A673 (cell line): ENCODE measurements around the gene CNTN6. TPM values are rescaled to one million over a fixed set of nuclear protein-coding genes. Genes with fewer than 3 reads are reported as not detected.

ENCODE experiments used
- Bru-seq: library from RNA; stranded (reverse); fragments of 400-500 nt; gene quantifications from one replicate; lab custom pipeline; 2021; lab: Mats Ljungman, UMichigan
- BruChase-seq, 2 experiments: library from RNA; stranded (reverse); fragments of 400-500 nt; gene quantifications; one replicate each; lab custom pipeline; 2021; lab: Mats Ljungman, UMichigan
- BruUV-seq: library from RNA; stranded (reverse); fragments of 400-500 nt; replicated peaks from 2 replicates; lab custom pipeline; 2021; lab: Mats Ljungman, UMichigan
- CTCF ChIA-PET: fragments of 300-600 bp; sonication (Branson Sonifier 250); formaldehyde crosslinking; loops from one replicate; lab custom pipeline; 2022; ENCODE audit warnings: antibody characterized with exemption; lab: Charles Lee
- POLR2A ChIA-PET: fragments of 300-600 bp; sonication (Branson Sonifier 250); formaldehyde crosslinking; loops from one replicate; lab custom pipeline; 2022; ENCODE audit warnings: antibody characterized with exemption; ENCODE audit not compliant: low non-redundant PET; lab: Charles Lee
- DNase-seq: peaks from one replicate; pipeline ENCODE4 v3.0.0-alpha.2; 2015; ENCODE audit warnings: low spot score
- H3K27ac ChIP-seq: fragments of 200-600 bp; sonication (generic); 2 replicates; pipeline ENCODE4 v1.5.1; 2016; ENCODE audit warnings: mixed run types, low read depth, mild to moderate bottlenecking, mixed read lengths, antibody characterized with exemption, low read length; ENCODE audit not compliant: poor library complexity, severe bottlenecking
- H3K27me3 ChIP-seq: fragments of 200-600 bp; sonication (generic); replicated peaks from 2 replicates; pipeline ENCODE4 v1.6.1; 2017; ENCODE audit warnings: mixed run types, low read depth, mild to moderate bottlenecking, mixed read lengths, antibody characterized with exemption, low read length; ENCODE audit not compliant: insufficient read depth, poor library complexity
- H3K36me3 ChIP-seq: fragments of 200-600 bp; sonication (generic); 2 replicates; pipeline ENCODE4 v1.6.1; 2016; ENCODE audit warnings: mixed run types, mild to moderate bottlenecking, mixed read lengths, antibody characterized with exemption, low read length; ENCODE audit not compliant: insufficient read depth, poor library complexity, severe bottlenecking
- H3K4me1 ChIP-seq: fragments of 200-600 bp; sonication (generic); 2 replicates; pipeline ENCODE4 v1.6.1; 2017; ENCODE audit warnings: mixed run types, mild to moderate bottlenecking, mixed read lengths, antibody characterized with exemption, low read length; ENCODE audit not compliant: insufficient read depth, poor library complexity, severe bottlenecking
- H3K4me3 ChIP-seq: fragments of 200-600 bp; sonication (generic); 2 replicates; pipeline ENCODE4 v1.5.1; 2016; ENCODE audit warnings: low read depth, mixed run types, mild to moderate bottlenecking, mixed read lengths, low read length; ENCODE audit not compliant: poor library complexity, severe bottlenecking
- H3K9me3 ChIP-seq: fragments of 200-600 bp; sonication (generic); 2 replicates; pipeline ENCODE4 v1.6.1; 2016; ENCODE audit warnings: mixed run types, low read depth, mild to moderate bottlenecking, mixed read lengths, antibody characterized with exemption, low read length; ENCODE audit not compliant: poor library complexity, severe bottlenecking
- CTCF ChIP-seq: fragments of 300-800, 200-600 bp; sonication (generic); conservative IDR thresholded peaks from 2 replicates; pipeline ENCODE4 v1.5.1; 2017; ENCODE audit warnings: low read depth, mild to moderate bottlenecking, antibody characterized with exemption, low read length, moderate library complexity, mixed read lengths
- EZH2 ChIP-seq: fragments of 200-600 bp; sonication (generic); IDR thresholded peaks from 2 replicates; pipeline ENCODE4 v1.6.1; 2017; ENCODE audit warnings: borderline replicate concordance, low read depth, mild to moderate bottlenecking, mixed read lengths, antibody characterized with exemption, low read length; ENCODE audit not compliant: poor library complexity, severe bottlenecking
- intact Hi-C: fragments of 100-400 bp; cut with micrococcal nuclease; formaldehyde crosslinking; loops from one replicate; pipeline ENCODE4 v1.10.0; 2022; ENCODE audit not compliant: unreplicated experiment
- long read RNA-seq: library from polyadenylated mRNA; stranded (forward); transcript quantifications from one replicate; pipeline ENCODE4 v2.0.0, GENCODE V29; 2022
- total RNA-seq: library from RNA; stranded (reverse); gene quantifications from 2 replicates; pipeline ENCODE4 v1.2.3, GENCODE V29; 2021

The CNTN6 gene
- total RNA-seq, result 0.28 and 1.4 TPM in 2 replicates
- percentile 23 among the genes with signal in this experiment for Bru-seq, nascent RNA
- percentile 28 among the genes with signal in this experiment for BruChase-seq, experiment 1, labeled RNA remaining after a 2-hour chase
- BruChase-seq, experiment 2, labeled RNA remaining after a 6-hour chase, result percentile 14 among the genes with signal in this experiment
- long read RNA-seq, result 0 reads

GRCh38 chr3:1092771-1093170 lies at the start of gene CNTN6:
Gene CNTN6, plus strand, starts transcription at chr3:1093024. Its CDS starts 54,985 bp downstream, at chr3:1148009.
- Histone ChIP-seq H3K9me3 (no peaks in the 10 kb centered on the region), H3K27ac (no peak within 1 kb of the TSS), H3K4me1 (peaks cover 3% of the 10 kb centered on the region), H3K27me3 (no peaks in the 10 kb centered on the region), H3K36me3 (no peaks in the 10 kb centered on the region), H3K4me3 (no peak within 1 kb of the TSS)
- ChIA-PET POLR2A (no interaction called here), CTCF (no interaction called here)
- TF ChIP-seq EZH2, result no peak
- TF ChIP-seq CTCF, result no peak
- peak; percentile 17 for DNase-seq
- intact Hi-C loops, result no loop called here
- BruUV-seq, result no TSS peak

GRCh38 chr3:1048558-1048957 lies 44.3 kb upstream of the CNTN6 start:
- BruUV-seq, result no TSS peak
- TF ChIP-seq EZH2 (no peak), CTCF (no peak)
- intact Hi-C loops, result no loop called here
- H3K36me3 ChIP-seq, result no peaks in the 10 kb centered on the region
- POLR2A ChIA-PET, result no interaction called here
- H3K4me1 ChIP-seq, result no peaks in the 10 kb centered on the region
- peaks cover 19% of the 10 kb centered on the region for H3K9me3 ChIP-seq
- H3K27ac ChIP-seq, result no peak overlapping the region
- DNase-seq, result no peak
- H3K4me3 ChIP-seq, result no peak overlapping the region
- CTCF ChIA-PET, result no interaction called here
- H3K27me3 ChIP-seq, result no peaks in the 10 kb centered on the region

GRCh38 chr3:1055870-1056269 lies 37.0 kb upstream of the CNTN6 start:
- Histone ChIP-seq H3K27ac (no peak overlapping the region), H3K27me3 (no peaks in the 10 kb centered on the region), H3K36me3 (no peaks in the 10 kb centered on the region), H3K4me1 (no peaks in the 10 kb centered on the region), H3K9me3 (no peaks in the 10 kb centered on the region), H3K4me3 (no peak overlapping the region)
- intact Hi-C loops, result no loop called here
- no TSS peak for BruUV-seq
- CTCF ChIA-PET, result no interaction called here
- no peak for DNase-seq
- TF ChIP-seq EZH2, result no peak
- no peak for TF ChIP-seq CTCF
- POLR2A ChIA-PET, result no interaction called here
